GM23338 (cell line): ENCODE results near the gene TXNDC17. TPM values are rescaled to one million over a fixed set of nuclear protein-coding genes. Genes with fewer than 3 reads are reported as not detected.
"Not testable (repeated sequence)": the region's sequence is repeated elsewhere in the genome, so short reads cannot be mapped to it uniquely, and the experiment has no call there.

Experiments used
- ATAC-seq: fragments of 200-7000 bp; cut with Tn5 transposase; 3 replicates; pipeline ENCODE4 v1.9.1; 2020
- DNase-seq: peaks from one replicate; pipeline ENCODE4 v3.0.0-alpha.2; 2015; ENCODE audit warnings: low spot score
- H2AFZ ChIP-seq: fragments of 200-600 bp; sonication (generic); 2 replicates; pipeline ENCODE4 v1.8.0; 2016; ENCODE audit warnings: antibody characterized with exemption, mild to moderate bottlenecking, moderate library complexity
- H3F3A ChIP-seq: fragments of 200-600 bp; sonication (generic); replicated peaks from 2 replicates; pipeline ENCODE4 v1.8.0; 2017; ENCODE audit warnings: antibody characterized with exemption, mixed run types, low read depth
- H3K27ac ChIP-seq: fragments of 200-600 bp; sonication (generic); 2 replicates; pipeline ENCODE4 v1.6.1; 2016; ENCODE audit warnings: low read depth
- H3K27me3 ChIP-seq: fragments of 200-600 bp; sonication (generic); 2 replicates; pipeline ENCODE4 v1.8.0; 2016; ENCODE audit warnings: mild to moderate bottlenecking, mixed run types, moderate library complexity; ENCODE audit not compliant: insufficient read depth
- H3K36me3 ChIP-seq: fragments of 200-600 bp; sonication (generic); 2 replicates; pipeline ENCODE4 v1.8.0; 2016; ENCODE audit warnings: mild to moderate bottlenecking; ENCODE audit not compliant: insufficient read depth
- H3K4me1 ChIP-seq: fragments of 200-600 bp; sonication (generic); 2 replicates; pipeline ENCODE4 v1.8.0; 2016; ENCODE audit warnings: mild to moderate bottlenecking, moderate library complexity; ENCODE audit not compliant: insufficient read depth
- H3K4me2 ChIP-seq: fragments of 200-600 bp; sonication (generic); 2 replicates; pipeline ENCODE4 v1.7.1; 2017; ENCODE audit warnings: mixed run types
- H3K4me3 ChIP-seq: fragments of 200-600 bp; sonication (generic); 2 replicates; pipeline ENCODE4 v1.6.1; 2016; ENCODE audit warnings: mixed run types
- H3K79me2 ChIP-seq: fragments of 200-600 bp; sonication (generic); replicated peaks from 2 replicates; pipeline ENCODE4 v1.8.0; 2017; ENCODE audit warnings: mild to moderate bottlenecking; ENCODE audit not compliant: insufficient read depth
- H3K9me2 ChIP-seq: fragments of 200-600 bp; sonication (generic); 2 replicates; pipeline ENCODE4 v1.8.0; 2017; ENCODE audit not compliant: insufficient read depth
- H4K20me1 ChIP-seq: fragments of 200-600 bp; sonication (generic); replicated peaks from 2 replicates; pipeline ENCODE4 v1.8.0; 2017; ENCODE audit warnings: mild to moderate bottlenecking; ENCODE audit not compliant: insufficient read depth
- H3K27ac Mint-ChIP-seq: 2 replicates; pipeline ENCODE4 v1.8.0; 2020; ENCODE audit warnings: inconsistent platforms, mild to moderate bottlenecking, moderate library complexity, mixed read lengths
- H3K27me3 Mint-ChIP-seq: 3 replicates; pipeline ENCODE4 v1.8.0; 2022; ENCODE audit warnings: low read depth, mild to moderate bottlenecking, moderate library complexity, mixed read lengths, inconsistent platforms; ENCODE audit not compliant: insufficient read depth, poor library complexity
- H3K36me3 Mint-ChIP-seq: 3 replicates; pipeline ENCODE4 v1.8.0; 2021; ENCODE audit warnings: low read depth, mild to moderate bottlenecking, inconsistent platforms, moderate library complexity, mixed read lengths
- H3K4me1 Mint-ChIP-seq: 3 replicates; pipeline ENCODE4 v1.8.0; 2020; ENCODE audit warnings: mild to moderate bottlenecking, inconsistent platforms, mixed read lengths
- H3K4me3 Mint-ChIP-seq: 3 replicates; pipeline ENCODE4 v1.8.0; 2021; ENCODE audit warnings: moderate library complexity, mild to moderate bottlenecking, inconsistent platforms, mixed read lengths
- H3K9me3 Mint-ChIP-seq: 3 replicates; pipeline ENCODE4 v1.8.0; 2020; ENCODE audit warnings: moderate library complexity, mild to moderate bottlenecking, inconsistent platforms, mixed read lengths
- microRNA-seq: library from miRNA; unstranded; fragments of <30 nt; microRNA quantifications from one replicate; pipeline ENCODE4, GENCODE V29; 2017
- polyA plus RNA-seq: library from polyadenylated mRNA; unstranded; fragments of >200 nt; fragmentation: Nextera tagmentation; extraction: Ambion mirVana; gene quantifications from 2 replicates; pipeline ENCODE4 v1.2.1, GENCODE V29; 2016
- small RNA-seq: library from RNA; depleted of rRNA; stranded (forward); fragments of <200 nt; gene quantifications from one replicate; pipeline ENCODE3, GENCODE V24; 2014; ENCODE audit warnings: low replicate concordance
- total RNA-seq: library from RNA; depleted of rRNA; stranded (reverse); fragments of >200 nt; shearing (Covaris generic); gene quantifications from 2 replicates; pipeline ENCODE4 v1.2.3, GENCODE V29; 2014; rRNA removed

Gene TXNDC17
- total and polyA plus RNA-seq, 2 experiments from 2014 or later, result 202 to 887 TPM

- H3K27ac Mint-ChIP-seq, H2AFZ ChIP-seq, H3K9me2 ChIP-seq, H3K4me1 Mint-ChIP-seq, H3K27me3 ChIP-seq, ATAC-seq, H3K4me3 ChIP-seq, DNase-seq, H3K4me3 Mint-ChIP-seq, H3K79me2 ChIP-seq, H4K20me1 ChIP-seq, H3K4me2 ChIP-seq, H3F3A ChIP-seq, H3K4me1 ChIP-seq, H3K27ac ChIP-seq, H3K9me3 Mint-ChIP-seq, H3K36me3 Mint-ChIP-seq, H3K36me3 ChIP-seq: not testable (repeated sequence)
- H3K27me3 Mint-ChIP-seq, result peaks cover 11% of the 10 kb centered on the region
Observed at GRCh38 chr17:6691958-6692357, 51.1 kb downstream of the TXNDC17 start.

Small RNAs within 50 kb of the gene (microRNA-seq; reads per million reads assigned to microRNA genes)
- gene MIR4520-1 (not detected), gene MIR4520-2 (not detected)

Small RNAs within 50 kb of the gene (small RNA-seq; reads per million reads assigned to genes)
- gene MIR4520-1, result not detected
- not detected for gene RNA5SP435

Other genes with a start within 250 kb of the TXNDC17 start
- gene AIPL1, start 205.9 kb upstream of the TXNDC17 start, total RNA-seq, result 0.17 and 0.43 TPM in 2 replicates
- 0.24 and 0.30 TPM in 2 replicates for gene AIPL1, start 205.9 kb upstream of the TXNDC17 start, polyA plus RNA-seq
- gene PIMREG, start 196.6 kb upstream of the TXNDC17 start, total RNA-seq, result 137 and 144 TPM in 2 replicates
- 81.7 and 87.8 TPM in 2 replicates for gene PIMREG, start 196.6 kb upstream of the TXNDC17 start, polyA plus RNA-seq
- gene PITPNM3, start 84.5 kb upstream of the TXNDC17 start, total RNA-seq, result 1.5 and 2.2 TPM in 2 replicates
- 0.68 and 1.0 TPM in 2 replicates for gene PITPNM3, start 84.5 kb upstream of the TXNDC17 start, polyA plus RNA-seq
- gene KIAA0753, start 349 bp upstream of the TXNDC17 start, total RNA-seq, result 27.8 and 31.8 TPM in 2 replicates
- 5.9 and 6.0 TPM in 2 replicates for gene KIAA0753, start 349 bp upstream of the TXNDC17 start, polyA plus RNA-seq
- gene MED31, start 10.5 kb downstream of the TXNDC17 start, total RNA-seq, result 5.0 and 5.5 TPM in 2 replicates
- gene MED31, start 10.5 kb downstream of the TXNDC17 start, polyA plus RNA-seq, result 40.0 and 49.3 TPM in 2 replicates
- gene C17orf100, start 10.7 kb downstream of the TXNDC17 start, total RNA-seq, result 1.7 and 2.7 TPM in 2 replicates
- gene C17orf100, start 10.7 kb downstream of the TXNDC17 start, polyA plus RNA-seq, result 3.9 and 4.8 TPM in 2 replicates
- gene SLC13A5, start 72.3 kb downstream of the TXNDC17 start, total RNA-seq, result 1.4 and 2.3 TPM in 2 replicates
- gene SLC13A5, start 72.3 kb downstream of the TXNDC17 start, polyA plus RNA-seq, result 0.38 and 1.2 TPM in 2 replicates
- not detected in 2 replicates for gene XAF1, start 115.0 kb downstream of the TXNDC17 start, total RNA-seq
- gene XAF1, start 115.0 kb downstream of the TXNDC17 start, polyA plus RNA-seq, result not detected in 2 replicates
- gene FBXO39, start 135.2 kb downstream of the TXNDC17 start, total RNA-seq, result 0.19 TPM in 1 of 2 replicates, not detected in the other
- gene FBXO39, start 135.2 kb downstream of the TXNDC17 start, polyA plus RNA-seq, result 0.17 TPM in 1 of 2 replicates, not detected in the other
- gene TEKT1, start 190.7 kb downstream of the TXNDC17 start, total RNA-seq, result not detected in 2 replicates
- gene TEKT1, start 190.7 kb downstream of the TXNDC17 start, polyA plus RNA-seq, result not detected in 2 replicates